ENCODE results near the gene APP.

The APP gene

DNA sequence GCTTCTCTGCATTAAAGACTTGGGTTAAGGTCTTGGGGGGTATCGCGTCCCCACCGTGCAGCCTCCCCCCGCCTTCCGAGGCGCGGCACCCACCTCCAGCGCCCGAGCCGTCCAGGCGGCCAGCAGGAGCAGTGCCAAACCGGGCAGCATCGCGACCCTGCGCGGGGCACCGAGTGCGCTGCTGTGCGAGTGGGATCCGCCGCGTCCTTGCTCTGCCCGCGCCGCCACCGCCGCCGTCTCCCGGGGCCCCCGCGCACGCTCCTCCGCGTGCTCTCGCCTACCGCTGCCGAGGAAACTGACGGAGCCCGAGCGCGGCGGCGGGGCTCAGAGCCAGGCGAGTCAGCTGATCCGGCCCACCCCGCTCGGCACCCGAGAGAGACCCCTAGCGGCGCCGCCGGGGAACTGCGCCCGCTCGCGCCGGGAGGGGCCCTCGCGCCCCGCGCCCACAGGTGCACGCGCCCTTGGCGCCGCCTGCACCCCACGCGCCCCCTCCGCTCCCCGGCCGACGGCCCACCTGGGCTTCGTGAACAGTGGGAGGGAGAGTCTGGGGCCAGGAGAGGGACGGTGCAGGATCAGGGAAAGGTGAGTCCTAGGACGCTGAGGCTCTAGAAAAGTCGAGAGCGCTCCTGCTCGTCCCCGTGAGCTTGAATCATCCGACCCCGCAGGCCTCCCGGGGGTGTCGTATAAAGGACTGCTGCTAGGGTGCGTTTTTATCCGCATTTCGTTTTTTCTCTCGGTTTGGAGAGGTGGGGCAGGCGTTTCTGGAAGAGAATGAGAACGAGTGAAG lies at the start of gene APP:
Gene APP, minus strand, starts transcription at position 300 of the 787 bp plus-strand sequence. Its CDS starts 150 bp downstream, at position 150.
- DNase-seq (ENCODE audit: low read depth, low spot score): no peak

DNA sequence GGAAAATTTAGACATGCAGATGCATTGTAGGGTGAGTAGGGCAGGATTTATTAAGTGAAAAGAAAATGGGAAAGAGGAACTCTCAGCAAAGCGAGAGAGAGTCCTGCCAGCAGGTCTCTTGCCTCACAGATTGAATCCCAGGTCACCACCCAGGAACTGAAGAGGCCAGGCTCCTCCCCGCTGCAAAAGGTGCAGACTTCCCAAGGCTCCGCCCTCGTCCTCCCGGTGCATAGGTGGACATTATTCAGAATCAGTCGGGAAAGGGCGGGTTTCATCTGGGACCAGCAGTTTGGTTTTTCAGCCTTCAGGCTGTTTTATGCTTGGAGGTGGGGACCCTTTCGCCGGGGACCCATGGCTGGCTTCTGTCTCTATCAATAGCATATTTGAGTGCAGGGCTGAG lies 41.6 kb upstream of the APP start:
- no peak for DNase-seq (ENCODE audit: low read depth, low spot score)

DNA sequence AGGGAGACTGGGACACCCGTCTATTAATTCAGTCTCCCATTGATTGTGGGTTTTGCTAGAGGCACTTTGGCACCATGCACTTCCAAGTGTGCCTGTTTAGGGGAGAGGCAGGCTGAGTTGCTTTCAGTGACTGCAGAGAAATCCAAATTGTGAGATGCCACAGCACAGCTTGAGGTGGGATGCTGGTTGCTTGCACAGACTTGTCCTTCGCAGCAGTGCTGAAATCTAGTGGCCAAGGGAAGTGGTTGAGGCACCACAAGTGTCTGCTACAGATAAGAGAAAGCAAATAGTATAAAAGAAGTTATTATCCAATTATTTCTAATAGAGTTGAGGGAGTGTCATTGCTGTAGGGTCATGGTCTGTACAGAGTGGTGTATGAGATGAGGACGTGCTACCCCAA lies 40.0 kb upstream of the APP start:
- no peak for DNase-seq (ENCODE audit: low read depth, low spot score)

DNA sequence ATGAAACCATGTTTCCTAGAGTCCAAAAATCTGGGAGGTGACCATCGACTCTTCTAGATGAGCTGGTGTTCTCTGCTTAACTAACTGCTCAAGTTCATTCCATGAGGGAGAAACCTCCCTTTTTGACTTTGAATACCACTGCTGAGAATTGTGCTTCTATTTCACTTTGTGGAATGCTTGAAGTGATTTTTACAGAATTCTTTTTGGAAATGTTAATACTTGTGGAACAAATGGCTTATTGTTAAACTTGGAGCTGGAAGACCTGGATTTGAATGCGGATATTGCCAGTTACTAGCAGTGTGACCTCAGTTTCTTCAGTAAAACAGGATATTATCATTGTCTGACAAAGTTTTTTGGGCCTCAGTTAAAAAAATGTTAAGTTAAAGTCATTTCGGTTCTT lies 36.5 kb upstream of the APP start:
- no peak for DNase-seq (ENCODE audit: low read depth, low spot score)

GRCh38 chr21:26199456-26199855 lies 28.9 kb upstream of the APP start:
- DNase-seq (ENCODE audit: low read depth, low spot score): no peak

GRCh38 chr21:26195708-26196107 lies 25.1 kb upstream of the APP start:
- no peak for DNase-seq (ENCODE audit: low read depth, low spot score)

- no peak for DNase-seq (ENCODE audit: low read depth, low spot score)
Observed at GRCh38 chr21:26194811-26195251, 24.3 kb upstream of the APP start.

- DNase-seq (ENCODE audit: low read depth, low spot score): no peak
Observed at GRCh38 chr21:26194326-26194725, 23.8 kb upstream of the APP start.

DNA sequence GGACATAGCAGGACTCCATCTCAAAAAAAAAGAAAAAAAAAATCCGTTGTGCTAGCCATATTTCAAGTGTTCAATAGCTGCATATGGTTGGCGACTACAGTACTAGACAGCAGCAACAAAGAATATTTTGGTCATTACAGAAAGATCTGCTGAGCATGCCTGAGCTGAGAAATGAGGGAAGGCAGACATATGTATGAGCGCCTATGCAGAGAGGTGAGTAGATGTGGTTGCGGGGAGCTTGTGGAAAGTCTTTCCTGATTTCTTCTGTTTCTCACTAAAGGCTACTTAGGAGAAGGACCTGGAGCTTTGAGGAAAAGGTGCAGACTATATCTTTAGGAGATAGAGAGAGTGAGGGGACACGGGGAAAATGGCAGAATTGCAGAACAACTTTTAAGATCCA lies 21.0 kb upstream of the APP start:
- no peak for DNase-seq (ENCODE audit: low read depth, low spot score)

GRCh38 chr21:26188422-26188821 lies 17.9 kb upstream of the APP start:
- DNase-seq (ENCODE audit: low read depth, low spot score): no peak

GRCh38 chr21:26185446-26185845 lies 14.9 kb upstream of the APP start:
- no peak for DNase-seq (ENCODE audit: low read depth, low spot score)

DNA sequence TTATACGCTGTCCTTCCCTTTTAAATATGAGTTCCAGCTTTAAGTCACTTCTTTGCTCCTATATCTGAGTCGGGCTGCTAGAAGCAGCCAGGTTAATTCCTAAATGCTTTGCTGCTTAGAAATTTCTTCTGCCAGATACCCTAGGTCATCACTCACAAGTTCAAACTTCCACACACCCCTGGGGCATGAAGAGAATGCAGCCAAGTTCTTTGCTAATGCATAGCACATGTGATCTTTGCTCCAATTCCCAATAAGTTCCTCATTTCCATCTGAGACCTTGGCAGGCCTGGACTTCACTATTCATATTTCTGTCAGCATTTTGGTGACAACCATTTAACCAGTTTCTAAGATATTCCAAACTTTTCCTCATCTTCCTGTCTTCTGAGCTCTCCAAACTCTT lies 14.5 kb upstream of the APP start:
- no peak for DNase-seq (ENCODE audit: low read depth, low spot score)

DNA sequence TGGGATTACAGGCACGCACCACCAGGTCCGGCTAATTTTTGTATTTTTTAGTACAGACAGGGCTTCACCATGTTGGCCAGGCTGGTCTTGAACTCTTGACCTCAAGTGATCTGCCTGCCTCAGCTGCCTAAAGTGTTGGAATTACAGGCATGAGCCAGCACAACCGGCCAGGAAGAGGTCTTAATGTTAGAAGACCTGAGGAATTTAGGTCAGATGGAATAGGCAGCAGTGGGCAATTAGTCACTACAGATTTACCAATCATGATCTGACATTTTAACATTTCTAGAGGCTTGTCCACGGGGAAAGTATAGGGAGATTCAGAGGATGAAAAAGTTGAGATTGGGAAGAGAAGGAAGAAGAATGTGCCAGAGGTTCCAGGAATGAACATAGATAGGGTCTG lies 8.9 kb upstream of the APP start:
- DNase-seq (ENCODE audit: low read depth, low spot score): no peak

GRCh38 chr21:26177746-26178426 lies 7.3 kb upstream of the APP start:
- no peak for DNase-seq (ENCODE audit: low read depth, low spot score)

DNA sequence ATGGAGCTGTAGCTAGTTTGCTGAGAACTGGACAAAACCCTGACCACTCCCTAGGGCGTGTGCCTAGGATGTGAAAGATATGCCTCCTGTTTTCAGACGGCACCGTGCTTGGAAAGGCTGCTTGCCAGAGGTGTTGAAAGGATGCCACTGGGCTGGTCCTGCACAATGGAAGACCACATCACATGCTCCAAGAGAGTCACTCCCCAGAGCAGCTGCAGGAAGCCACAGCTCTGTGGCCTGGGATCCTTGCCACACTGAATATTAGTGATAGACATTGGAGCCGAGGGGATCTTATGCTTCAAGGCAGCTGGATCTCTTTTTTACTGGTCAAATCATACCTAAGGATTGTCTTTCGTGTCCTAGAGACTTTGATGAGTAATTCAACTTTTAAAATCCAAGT lies 6.6 kb upstream of the APP start:
- DNase-seq (ENCODE audit: low read depth, low spot score): no peak

DNA sequence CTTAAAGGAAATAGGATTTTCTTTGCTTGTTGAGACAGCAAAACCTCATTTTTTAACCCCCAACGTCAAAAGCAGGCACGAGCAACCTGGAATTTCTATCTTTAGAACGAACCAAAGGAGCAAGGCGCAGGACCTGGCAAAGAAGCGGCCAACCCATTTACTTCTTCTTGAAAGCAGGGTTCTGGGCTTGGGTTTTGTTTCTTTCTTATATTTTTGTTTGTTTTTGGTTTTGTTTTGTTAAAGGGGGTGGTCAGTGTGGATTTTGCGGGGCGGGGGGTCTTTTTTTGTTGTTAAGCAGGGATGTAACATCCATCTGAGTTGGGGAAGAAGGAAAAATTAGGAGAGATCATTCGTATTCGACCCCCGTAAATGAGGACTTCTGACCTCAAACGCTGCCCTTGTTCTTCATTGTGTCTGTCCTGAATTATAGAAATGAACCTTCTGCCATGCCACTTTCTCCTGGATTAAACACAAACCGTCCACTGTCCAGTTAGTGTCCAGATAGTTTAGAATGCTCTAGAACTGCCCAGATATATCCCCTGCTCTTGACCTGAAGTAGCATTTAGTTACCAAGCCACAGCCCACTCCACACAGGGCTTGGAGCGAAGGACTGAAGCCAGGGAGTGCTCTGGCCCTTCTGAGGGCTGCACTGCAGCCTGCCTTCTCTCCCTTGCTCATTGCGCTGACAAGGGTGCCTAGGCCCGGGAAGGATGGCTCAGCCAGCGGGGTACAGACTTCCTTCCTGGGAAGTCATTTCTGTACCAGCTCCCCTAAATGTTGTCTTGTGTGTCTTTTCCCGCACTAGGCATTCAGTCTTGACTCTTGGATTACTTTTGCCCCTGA lies 909 bp upstream of the APP start:
- DNase-seq (ENCODE audit: low read depth, low spot score): no peak

- DNase-seq (ENCODE audit: low read depth, low spot score): no peak
Observed at GRCh38 chr21:26169611-26170470, 729 bp downstream of the APP start.

- DNase-seq (ENCODE audit: low read depth, low spot score): no peak
Observed at GRCh38 chr21:26169061-26169610, 1.4 kb downstream of the APP start.

DNA sequence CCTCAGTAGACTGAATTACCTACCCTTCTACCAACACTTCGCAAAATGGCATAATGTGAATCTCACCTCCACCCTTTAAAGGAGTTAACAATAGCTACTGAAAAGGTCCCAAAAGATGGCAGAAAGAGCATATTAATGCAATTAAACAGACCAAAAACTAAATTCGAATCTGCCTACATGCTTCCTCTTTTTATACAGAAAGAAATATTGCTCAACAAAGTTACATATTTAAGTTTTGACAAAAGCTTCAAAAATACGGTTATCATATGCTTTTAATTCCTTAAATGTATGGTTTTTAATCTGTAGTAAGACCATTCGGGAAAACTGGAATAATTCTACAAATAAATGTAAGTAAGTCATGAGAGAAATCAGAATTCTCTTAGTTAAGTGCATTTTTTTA lies 2.2 kb downstream of the APP start:
- DNase-seq (ENCODE audit: low read depth, low spot score): no peak

- no peak for DNase-seq (ENCODE audit: low read depth, low spot score)
Observed at GRCh38 chr21:26167593-26167992, 3.0 kb downstream of the APP start.

DNA sequence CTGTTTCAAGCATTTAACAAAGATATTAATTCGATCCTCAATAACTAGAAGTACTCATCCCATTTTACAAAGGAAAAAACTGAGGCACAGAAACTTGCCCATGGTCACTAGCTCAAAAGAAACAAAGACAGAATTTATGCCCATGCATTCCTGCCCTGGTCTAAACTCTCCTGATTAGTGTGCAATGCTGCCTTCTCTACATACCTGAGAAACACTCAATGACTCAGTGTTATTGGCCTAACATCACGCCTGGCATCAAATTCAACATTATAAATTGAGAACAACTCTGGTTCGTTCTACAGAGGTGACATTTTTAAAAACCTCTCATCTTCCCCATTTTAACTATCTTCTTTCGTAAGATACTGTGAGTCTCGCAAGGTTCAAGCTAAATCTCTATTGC lies 5.2 kb downstream of the APP start:
- no peak for DNase-seq (ENCODE audit: low read depth, low spot score)
